BLaER1 treated with 17β-estradiol and CSF1 and Interleukin-3, amounts not matched to agents 10 nM and 100 nM (cell line): Measurements from ENCODE around the gene HMGCS2.

Source experiments
- H3K27ac ChIP-seq, 11 experiments: shearing (Covaris generic); formaldehyde crosslinking; 2 replicates each; pipeline ENCODE4 v1.8.1; 2022
- H3K27me3 ChIP-seq, 11 experiments: shearing (Covaris generic); formaldehyde crosslinking; 2 replicates each; pipeline ENCODE4 v1.8.1; 2022
- H3K36me3 ChIP-seq, 11 experiments: shearing (Covaris generic); formaldehyde crosslinking; 2 replicates each; pipeline ENCODE4 v1.8.1; 2022
- H3K4me1 ChIP-seq, 10 experiments: shearing (Covaris generic); formaldehyde crosslinking; 2 replicates each; pipeline ENCODE4 v1.8.1; 2022
- H3K4me2 ChIP-seq, 11 experiments: shearing (Covaris generic); formaldehyde crosslinking; 2 replicates each; pipeline ENCODE4 v1.8.1; 2022
- H3K4me3 ChIP-seq, 10 experiments: shearing (Covaris generic); formaldehyde crosslinking; 2 replicates each; pipeline ENCODE4 v1.8.1; 2022
- H3K9ac ChIP-seq, 11 experiments: shearing (Covaris generic); formaldehyde crosslinking; 2 replicates each; pipeline ENCODE4 v1.8.1; 2022
- H3K9me3 ChIP-seq, 11 experiments: shearing (Covaris generic); formaldehyde crosslinking; replicated peaks in 1 of 11; 2 replicates each; pipeline ENCODE4 v1.8.1; 2022
- H4K20me1 ChIP-seq, 11 experiments: shearing (Covaris generic); formaldehyde crosslinking; 2 replicates each; pipeline ENCODE4 v1.8.1; 2022
- Cebpa-rat ChIP-seq, 11 experiments: shearing (Covaris generic); IDR thresholded peaks; 2 replicates each; pipeline ENCODE4 v1.8.1; 2022

The HMGCS2 gene

GRCh38 chr1:119806489-119806888 is 37.8 kb upstream of the HMGCS2 start:
- no peaks in the 10 kb centered on the region for H4K20me1 ChIP-seq
- no peak for TF ChIP-seq Cebpa-rat (IDR thresholded peaks at IDR 0.05)
- H3K9ac ChIP-seq: no peak overlapping the region
- H3K27ac ChIP-seq: no peak overlapping the region
- H3K4me3 ChIP-seq: no peak overlapping the region
- H3K27me3 ChIP-seq: no peaks in the 10 kb centered on the region
- no peaks in the 10 kb centered on the region for H3K9me3 ChIP-seq
- no peak overlapping the region for H3K4me2 ChIP-seq
- no peaks in the 10 kb centered on the region for H3K36me3 ChIP-seq
- H3K4me1 ChIP-seq: no peaks in the 10 kb centered on the region

GRCh38 chr1:119805746-119806145 is 37.0 kb upstream of the HMGCS2 start:
- Histone ChIP-seq H3K4me3 (no peak overlapping the region), H3K27me3 (no peaks in the 10 kb centered on the region), H3K36me3 (no peaks in the 10 kb centered on the region), H3K9ac (no peak overlapping the region), H3K4me1 (no peaks in the 10 kb centered on the region), H4K20me1 (no peaks in the 10 kb centered on the region), H3K4me2 (no peak overlapping the region), H3K9me3 (no peaks in the 10 kb centered on the region), H3K27ac (no peak overlapping the region)
- no peak for TF ChIP-seq Cebpa-rat (IDR thresholded peaks at IDR 0.05)

- Histone ChIP-seq H3K36me3 (no peaks in the 10 kb centered on the region), H3K4me3 (no peak overlapping the region), H3K4me1 (no peaks in the 10 kb centered on the region), H3K9ac (no peak overlapping the region), H3K27me3 (no peaks in the 10 kb centered on the region), H4K20me1 (no peaks in the 10 kb centered on the region), H3K4me2 (no peak overlapping the region), H3K27ac (no peak overlapping the region), H3K9me3 (no peaks in the 10 kb centered on the region)
- no peak for TF ChIP-seq Cebpa-rat (IDR thresholded peaks at IDR 0.05)
These were observed 36.5 kb upstream of the HMGCS2 start for GRCh38 chr1:119805247-119805646.

- Histone ChIP-seq H3K9ac (no peak overlapping the region), H4K20me1 (no peaks in the 10 kb centered on the region), H3K4me3 (no peak overlapping the region), H3K4me2 (no peak overlapping the region), H3K36me3 (no peaks in the 10 kb centered on the region), H3K27me3 (no peaks in the 10 kb centered on the region), H3K4me1 (peaks cover 0 to 6% (median 0%) of the 10 kb centered on the region in 10 experiments; a peak in 1 of 20 replicates), H3K9me3 (no peaks in the 10 kb centered on the region), H3K27ac (no peak overlapping the region)
- TF ChIP-seq Cebpa-rat (IDR thresholded peaks at IDR 0.05): no peak
These were observed 31.0 kb upstream of the HMGCS2 start for GRCh38 chr1:119799599-119800177.

- no peak overlapping the region for H3K4me3 ChIP-seq
These were observed 30.3 kb upstream of the HMGCS2 start for GRCh38 chr1:119799003-119799402.

GRCh38 chr1:119797606-119798005 is 28.9 kb upstream of the HMGCS2 start:
- H3K4me2 ChIP-seq: no peak overlapping the region
- peaks cover 0 to 6% (median 0%) of the 10 kb centered on the region in 10 experiments; a peak in 1 of 20 replicates for H3K4me1 ChIP-seq
- no peaks in the 10 kb centered on the region for H3K9me3 ChIP-seq
- H4K20me1 ChIP-seq: no peaks in the 10 kb centered on the region
- TF ChIP-seq Cebpa-rat (IDR thresholded peaks at IDR 0.05): no peak
- no peak overlapping the region for H3K9ac ChIP-seq
- no peak overlapping the region for H3K4me3 ChIP-seq
- H3K27ac ChIP-seq: no peak overlapping the region
- H3K27me3 ChIP-seq: no peaks in the 10 kb centered on the region
- no peaks in the 10 kb centered on the region for H3K36me3 ChIP-seq

More at GRCh38 chr1:119799003-119799402, 30.3 kb upstream of the HMGCS2 start:
- Histone ChIP-seq H3K9me3 (no peaks in the 10 kb centered on the region), H3K36me3 (no peaks in the 10 kb centered on the region), H3K4me1 (peaks cover 0 to 6% (median 0%) of the 10 kb centered on the region in 10 experiments; a peak in 1 of 20 replicates), H3K9ac (no peak overlapping the region), H3K27me3 (no peaks in the 10 kb centered on the region), H3K4me2 (no peak overlapping the region), H3K27ac (no peak overlapping the region), H4K20me1 (no peaks in the 10 kb centered on the region)
- TF ChIP-seq Cebpa-rat (IDR thresholded peaks at IDR 0.05): no peak

- H3K9me3 ChIP-seq: no peaks in the 10 kb centered on the region
These were observed 28.5 kb upstream of the HMGCS2 start for GRCh38 chr1:119797162-119797561.

GRCh38 chr1:119795261-119796200 is 26.8 kb upstream of the HMGCS2 start:
- H3K4me2 ChIP-seq: no peak overlapping the region
- H3K4me3 ChIP-seq: no peak overlapping the region
- H4K20me1 ChIP-seq: no peaks in the 10 kb centered on the region
- TF ChIP-seq Cebpa-rat (IDR thresholded peaks at IDR 0.05): no peak
- no peak overlapping the region for H3K27ac ChIP-seq
- H3K4me1 ChIP-seq: peaks cover 0 to 6% (median 0%) of the 10 kb centered on the region in 10 experiments; a peak in 1 of 20 replicates
- H3K27me3 ChIP-seq: no peaks in the 10 kb centered on the region
- no peak overlapping the region for H3K9ac ChIP-seq
- H3K9me3 ChIP-seq: no peaks in the 10 kb centered on the region
- no peaks in the 10 kb centered on the region for H3K36me3 ChIP-seq

More at GRCh38 chr1:119797162-119797561, 28.5 kb upstream of the HMGCS2 start:
- Histone ChIP-seq H3K27ac (no peak overlapping the region), H3K4me1 (peaks cover 0 to 6% (median 0%) of the 10 kb centered on the region in 10 experiments; a peak in 1 of 20 replicates), H3K36me3 (no peaks in the 10 kb centered on the region), H3K9ac (no peak overlapping the region), H3K4me3 (no peak overlapping the region), H3K27me3 (no peaks in the 10 kb centered on the region), H4K20me1 (no peaks in the 10 kb centered on the region), H3K4me2 (no peak overlapping the region)
- TF ChIP-seq Cebpa-rat (IDR thresholded peaks at IDR 0.05): no peak

GRCh38 chr1:119794876-119795240 is 26.2 kb upstream of the HMGCS2 start:
- Histone ChIP-seq H3K27me3 (no peaks in the 10 kb centered on the region), H3K4me1 (peaks cover 0 to 6% (median 0%) of the 10 kb centered on the region in 10 experiments; a peak in 1 of 20 replicates)
- no peak for TF ChIP-seq Cebpa-rat (IDR thresholded peaks at IDR 0.05)

More at GRCh38 chr1:119794876-119795240, 26.2 kb upstream of the HMGCS2 start:
- no peak overlapping the region for H3K4me2 ChIP-seq
- H3K27ac ChIP-seq: no peak overlapping the region
- no peaks in the 10 kb centered on the region for H4K20me1 ChIP-seq
- no peak overlapping the region for H3K9ac ChIP-seq
- H3K4me3 ChIP-seq: no peak overlapping the region
- H3K36me3 ChIP-seq: no peaks in the 10 kb centered on the region
- no peaks in the 10 kb centered on the region for H3K9me3 ChIP-seq
